Gastroesophageal sphincter (tissue), 4 donors: ENCODE measurements around the gene NXPH4. TPM values are rescaled to one million over a fixed set of nuclear protein-coding genes. Genes with fewer than 3 reads are reported as not detected.
A peak's percentile ranks its signal among the peaks of the same experiment; 100 is the strongest.

Experiments
- ATAC-seq: fragments of 150-250 bp; one replicate; pipeline ENCODE4 v1.9.1; 2016; ENCODE audit warnings: mild to moderate bottlenecking, moderate library complexity
- H3K27ac ChIP-seq, 4 donors: fragments of 200-600 bp; sonication (generic) in 3 of 4; 1 replicate in 3 of 4; 2 replicates in 1 of 4; pipeline ENCODE4 v1.5.1; 2016 to 2019
- H3K27me3 ChIP-seq: fragments of 200-600 bp; sonication (generic); one replicate; pipeline ENCODE4 v1.5.1; 2019
- H3K36me3 ChIP-seq, 2 donors: fragments of 200-600 bp; sonication (generic); one replicate each; pipeline ENCODE4 v1.5.1; 2019; ENCODE audit warnings: control low read depth in 1 of 2
- H3K4me1 ChIP-seq, 3 donors: fragments of 200-600 bp; sonication (generic); 1 replicate in 2 of 3; 2 replicates in 1 of 3; pipeline ENCODE4 v1.5.1; 2016 to 2019; ENCODE audit warnings: control low read depth in 2 of 3
- H3K4me3 ChIP-seq, 2 donors: fragments of 200-600 bp; sonication (generic); one replicate each; pipeline ENCODE4 v1.5.1; 2019; ENCODE audit warnings: mild to moderate bottlenecking in 1 of 2, moderate library complexity in 1 of 2
- H3K9me3 ChIP-seq, 3 donors: fragments of 200-600 bp; sonication (generic); one replicate each; pipeline ENCODE4 v1.5.1; 2017 to 2019; ENCODE audit warnings: control low read depth in 2 of 3
- CTCF ChIP-seq, 4 experiments: fragments of 200-600 bp in 2 of 4; fragments of 450-650 bp in 2 of 4; sonication (generic) in 1 of 4; IDR thresholded peaks; one replicate each; pipeline ENCODE4 v1.5.1; 2017 to 2019; ENCODE audit warnings: antibody characterized with exemption in 4 of 4, mild to moderate bottlenecking in 2 of 4, moderate library complexity in 2 of 4
- EP300 ChIP-seq: sonication (generic); formaldehyde crosslinking; IDR thresholded peaks from one replicate; pipeline ENCODE4 v1.6.1; 2017; ENCODE audit warnings: antibody characterized with exemption, mild to moderate bottlenecking
- POLR2A ChIP-seq, 2 donors: fragments of 450-650 bp; IDR thresholded peaks; one replicate each; pipeline ENCODE4 v1.6.1; 2017; ENCODE audit warnings: antibody characterized with exemption in 2 of 2, mild to moderate bottlenecking in 2 of 2, moderate library complexity in 1 of 2
- POLR2AphosphoS5 ChIP-seq: sonication (generic); formaldehyde crosslinking; IDR thresholded peaks from one replicate; pipeline ENCODE4 v1.6.1; 2017; ENCODE audit warnings: antibody characterized with exemption
- WGBS, 2 donors: methylation state at CpG; one replicate each; pipeline ENCODE4 v1.1.5; 2018; ENCODE audit warnings: low coverage in 1 of 2; 5-methylcytosine and 5-hydroxymethylcytosine counted together
- total RNA-seq, 4 donors: library from RNA; depleted of rRNA; stranded (reverse); fragments of >200 nt; gene quantifications; one replicate each; pipeline ENCODE4 v1.1.0, GENCODE V29; 2016

NXPH4 gene
- total RNA-seq, 4 donors from 2014 or later, result 1.1 TPM; not detected in 3

- peaks cover 75% of the 10 kb centered on the region for H3K27me3 ChIP-seq
- peak; percentile 27 for ATAC-seq
- 20 to 21% methylated on average over 1 to 11 of the region's 61 CpGs for WGBS, 2 donors
Observed at GRCh38 chr12:57224973-57225679, 8.5 kb downstream of the NXPH4 start.

GRCh38 chr12:57225680-57226210 lies 9.2 kb downstream of the NXPH4 start:
- peaks cover 69% of the 10 kb centered on the region for H3K27me3 ChIP-seq
- WGBS, 2 donors, result 40 to 58% methylated on average over 3 to 5 of the region's 18 CpGs

More at GRCh38 chr12:57224973-57225679, 8.5 kb downstream of the NXPH4 start:
- TF ChIP-seq EP300 (no peak), CTCF (IDR thresholded peaks at IDR 0.05) (peak in 3 of 4 experiments; percentile 35 to 67 (median 38))
- Histone ChIP-seq H3K9me3 (no peaks in the 10 kb centered on the region), H3K4me1 (peaks cover 0 to 45% (median 7%) of the 10 kb centered on the region in 3 donors), H3K36me3 (no peaks in the 10 kb centered on the region), H3K27ac (no peak overlapping the region), H3K4me3 (no peak overlapping the region)

GRCh38 chr12:57226588-57227314 lies 10.2 kb downstream of the NXPH4 start:
- ATAC-seq, result no peak
- no peak overlapping the region for H3K4me3 ChIP-seq
- WGBS, 2 donors, result 0 to 3% methylated on average over 3 to 13 of the region's 35 CpGs
- peaks cover 0 to 52% (median 14%) of the 10 kb centered on the region in 3 donors for H3K4me1 ChIP-seq
- H3K9me3 ChIP-seq, result no peaks in the 10 kb centered on the region
- no peak overlapping the region for H3K27ac ChIP-seq
- TF ChIP-seq CTCF (IDR thresholded peaks at IDR 0.05) (no peak), POLR2AphosphoS5 (no peak), POLR2A (IDR thresholded peaks at IDR 0.05) (no peak), EP300 (no peak)
- H3K36me3 ChIP-seq, result peaks cover 0 to 9% of the 10 kb centered on the region in 2 donors
- peaks cover 59% of the 10 kb centered on the region for H3K27me3 ChIP-seq

More at GRCh38 chr12:57225680-57226210, 9.2 kb downstream of the NXPH4 start:
- no peak overlapping the region for H3K4me3 ChIP-seq
- peaks cover 0 to 47% (median 13%) of the 10 kb centered on the region in 3 donors for H3K4me1 ChIP-seq
- TF ChIP-seq POLR2A (IDR thresholded peaks at IDR 0.05) (no peak), EP300 (no peak), POLR2AphosphoS5 (no peak), CTCF (IDR thresholded peaks at IDR 0.05) (no peak)
- H3K36me3 ChIP-seq, result no peaks in the 10 kb centered on the region
- no peak for ATAC-seq
- no peak overlapping the region for H3K27ac ChIP-seq
- H3K9me3 ChIP-seq, result no peaks in the 10 kb centered on the region

GRCh38 chr12:57227315-57228115 lies 10.9 kb downstream of the NXPH4 start:
- Histone ChIP-seq H3K27ac (no peak overlapping the region), H3K4me1 (peaks cover 0 to 52% (median 14%) of the 10 kb centered on the region in 3 donors), H3K4me3 (no peak overlapping the region), H3K36me3 (peaks cover 0 to 16% of the 10 kb centered on the region in 2 donors), H3K9me3 (no peaks in the 10 kb centered on the region), H3K27me3 (peaks cover 51% of the 10 kb centered on the region)
- WGBS, 2 donors, result 71 to 77% methylated on average over 5 to 6 of the region's 8 CpGs
- no peak for TF ChIP-seq POLR2AphosphoS5
- TF ChIP-seq EP300, result no peak
- no peak for TF ChIP-seq POLR2A (IDR thresholded peaks at IDR 0.05)
- no peak for TF ChIP-seq CTCF (IDR thresholded peaks at IDR 0.05)
- no peak for ATAC-seq
